ENCODE measurements around the gene GAL3ST2.
A peak's percentile ranks its signal among the peaks of the same experiment; 100 is the strongest.
"Not testable (repeated sequence)": the region's sequence is repeated elsewhere in the genome, so short reads cannot be mapped to it uniquely, and the experiment has no call there.

The GAL3ST2 gene

DNA sequence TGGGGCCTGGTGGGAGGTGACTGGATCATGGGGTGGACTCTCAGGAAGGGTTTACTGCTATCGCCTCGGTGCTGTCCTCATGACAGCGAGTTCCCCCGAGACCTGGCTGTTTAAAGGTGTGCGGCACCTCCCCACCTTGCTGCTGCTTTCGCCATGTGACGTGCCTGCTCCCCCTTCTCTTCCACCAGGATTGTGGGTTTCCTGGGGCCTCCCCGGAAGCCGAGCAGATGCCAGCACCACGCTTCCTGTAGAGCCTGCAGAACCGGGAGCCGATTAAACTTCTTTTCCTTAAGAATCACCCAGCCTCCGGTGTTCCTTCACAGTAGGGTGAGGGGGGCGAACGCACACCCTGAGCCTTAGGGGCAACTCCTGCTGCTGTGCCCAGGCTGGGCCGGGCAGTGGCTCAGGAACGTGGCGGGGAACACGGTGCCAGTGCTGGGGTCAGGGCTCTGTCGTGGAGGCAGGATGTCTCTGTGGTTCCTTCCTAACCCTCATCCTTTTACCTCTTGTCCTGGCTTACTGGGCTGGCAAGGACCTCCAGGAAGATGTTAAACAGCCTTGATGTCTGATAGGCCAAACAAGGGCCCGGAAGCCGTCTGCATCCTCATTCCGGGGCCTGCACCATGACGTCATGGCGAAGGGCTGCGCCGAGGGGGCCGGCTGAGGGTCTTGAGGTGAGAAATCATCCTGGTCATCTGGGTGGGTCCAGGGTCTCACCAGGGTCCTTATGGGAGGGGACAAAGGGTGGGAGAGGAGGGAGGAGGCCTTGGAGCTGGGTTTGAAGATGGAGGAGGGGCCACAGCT lies 45.0 kb downstream of the GAL3ST2 start:
- Histone ChIP-seq H3K27me3 (peaks cover 0 to 54% of the 10 kb centered on the region in 2 donors), H3K9me3 (peaks cover 0 to 6% (median 6%) of the 10 kb centered on the region in 3 donors), H3K36me3 (no peaks in the 10 kb centered on the region), H3K4me3 (no peak overlapping the region), H3K4me1 (no peaks in the 10 kb centered on the region), H3K27ac (no peak overlapping the region)
- no peak for TF ChIP-seq CTCF (IDR thresholded peaks at IDR 0.05)
- intact Hi-C loops (cut with DNase I; ENCODE audit: low total_unique reads): no loop called here
- peak in 1 of 2 donors; percentile 59 for DNase-seq

DNA sequence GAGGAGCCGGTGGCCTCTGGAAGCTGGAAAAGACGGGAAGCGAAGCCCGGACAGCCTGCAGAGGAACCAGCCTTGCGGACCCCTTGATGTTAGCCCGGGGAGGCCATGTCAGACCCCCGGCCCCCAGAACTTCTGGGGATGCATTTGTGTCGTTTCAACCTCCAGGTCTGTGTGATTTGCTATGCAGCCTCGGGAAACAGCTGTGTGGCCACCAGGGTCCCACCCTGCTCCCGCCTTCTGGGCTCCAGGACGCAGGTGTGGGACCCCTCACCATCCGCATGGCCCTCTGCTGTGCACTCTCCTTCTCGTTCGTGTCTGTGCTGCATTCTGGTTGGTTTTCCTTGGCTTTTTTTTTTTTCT lies 45.6 kb downstream of the GAL3ST2 start:
- no peak for DNase-seq
- H3K27me3 ChIP-seq: peaks cover 0 to 50% of the 10 kb centered on the region in 2 donors
- H3K36me3 ChIP-seq: no peaks in the 10 kb centered on the region
- intact Hi-C loops (cut with DNase I; ENCODE audit: low total_unique reads): no loop called here
- no peak overlapping the region for H3K4me3 ChIP-seq
- no peaks in the 10 kb centered on the region for H3K4me1 ChIP-seq
- no peak overlapping the region for H3K27ac ChIP-seq
- no peak for TF ChIP-seq CTCF (IDR thresholded peaks at IDR 0.05)
- peaks cover 0 to 12% (median 11%) of the 10 kb centered on the region in 3 donors for H3K9me3 ChIP-seq

GRCh38 chr2:241823531-241824437 lies 47.2 kb downstream of the GAL3ST2 start:
- H3K4me1 ChIP-seq; intact Hi-C loops (cut with DNase I; ENCODE audit: low total_unique reads); H3K36me3 ChIP-seq; H3K27ac ChIP-seq; DNase-seq; H3K4me3 ChIP-seq: not testable (repeated sequence)
- Histone ChIP-seq H3K27me3 (peaks cover 0 to 37% of the 10 kb centered on the region in 2 donors), H3K9me3 (peaks cover 0 to 20% (median 18%) of the 10 kb centered on the region in 3 donors)

- intact Hi-C loops (cut with DNase I; ENCODE audit: low total_unique reads): no loop called here
- H3K4me3 ChIP-seq: no peak overlapping the region
- no peak for DNase-seq
- no peak for TF ChIP-seq CTCF (IDR thresholded peaks at IDR 0.05)
- H3K27ac ChIP-seq: no peak overlapping the region
- H3K27me3 ChIP-seq: peaks cover 0 to 9% of the 10 kb centered on the region in 2 donors
- H3K36me3 ChIP-seq: no peaks in the 10 kb centered on the region
- peaks cover 0 to 20% (median 18%) of the 10 kb centered on the region in 3 donors for H3K9me3 ChIP-seq
- H3K4me1 ChIP-seq: no peaks in the 10 kb centered on the region
Observed at GRCh38 chr2:241827394-241827793, 50.8 kb downstream of the GAL3ST2 start.

DNA sequence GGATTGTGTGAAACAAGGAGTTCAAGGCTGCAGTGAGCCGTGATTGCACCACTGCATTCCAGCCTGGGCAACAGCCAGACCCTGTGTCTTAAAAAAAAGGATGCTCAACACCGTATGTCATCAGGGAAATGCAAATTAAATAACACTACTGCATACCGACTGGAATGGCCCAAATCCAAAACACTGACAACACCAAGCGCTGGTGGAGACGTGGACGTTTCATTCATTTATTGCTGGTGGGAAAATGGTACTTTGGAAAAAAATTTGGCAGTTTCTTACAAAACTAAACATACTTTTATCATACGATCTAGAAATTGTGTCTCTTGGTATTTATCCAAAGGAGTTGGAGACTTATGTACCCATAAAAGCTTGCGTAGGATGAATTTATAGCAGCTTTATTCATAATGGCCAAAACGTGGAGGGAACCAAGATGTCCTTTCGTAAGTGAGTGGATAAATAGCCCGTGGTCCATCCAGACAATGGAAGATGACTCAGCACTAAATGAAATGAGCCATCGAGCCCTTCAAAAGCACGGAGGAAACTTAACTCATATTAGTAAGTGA lies 56.6 kb downstream of the GAL3ST2 start:
- peaks cover 0 to 14% of the 10 kb centered on the region in 2 donors for H3K27me3 ChIP-seq
- no peak overlapping the region for H3K4me3 ChIP-seq
- no peaks in the 10 kb centered on the region for H3K9me3 ChIP-seq
- no peaks in the 10 kb centered on the region for H3K36me3 ChIP-seq
- no peak for TF ChIP-seq CTCF (IDR thresholded peaks at IDR 0.05)
- H3K27ac ChIP-seq: no peak overlapping the region
- intact Hi-C loops (cut with DNase I; ENCODE audit: low total_unique reads): no loop called here
- peaks cover 0 to 9% (median 4%) of the 10 kb centered on the region in 4 donors for H3K4me1 ChIP-seq
- peak in 1 of 2 donors; percentile 15 for DNase-seq

DNA sequence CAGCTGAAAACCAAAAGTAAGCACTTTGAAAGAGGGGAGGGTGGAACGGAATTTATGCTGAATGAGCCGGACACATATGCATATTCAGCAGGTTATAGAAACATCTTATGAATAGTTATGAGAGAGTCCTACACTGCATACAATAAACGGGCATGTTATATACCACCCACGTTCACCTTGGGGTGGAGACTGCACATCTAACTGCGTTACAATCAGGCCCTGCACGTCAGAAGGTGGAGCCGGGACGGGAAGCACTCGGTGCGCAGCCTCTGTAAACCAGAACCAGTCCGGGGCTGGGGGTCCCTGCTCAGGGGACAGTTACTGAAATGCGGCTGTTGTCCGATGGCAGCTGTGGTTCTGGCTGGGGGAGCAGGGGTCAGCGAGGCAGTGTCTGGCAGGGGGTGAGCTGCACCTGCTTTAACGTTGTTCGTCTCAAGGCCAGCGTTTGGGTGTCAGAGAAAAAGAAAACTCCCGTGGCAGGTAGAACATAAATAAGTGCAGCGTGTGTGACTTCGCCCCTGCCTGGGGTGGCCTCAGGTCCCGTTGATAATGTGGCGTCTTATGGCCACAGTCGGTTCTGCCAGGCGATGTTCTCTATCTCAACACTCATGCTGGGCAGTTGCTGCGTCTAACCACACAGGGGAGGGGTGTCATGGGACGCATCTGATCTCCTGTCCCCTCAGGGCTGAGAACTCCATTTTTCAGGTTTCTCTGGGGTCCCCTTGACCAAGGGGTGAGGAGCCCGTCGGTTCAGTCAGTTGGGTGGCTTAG lies 57.3 kb downstream of the GAL3ST2 start:
- H3K27me3 ChIP-seq: peaks cover 0 to 18% of the 10 kb centered on the region in 2 donors
- H3K4me3 ChIP-seq; H3K36me3 ChIP-seq; H3K9me3 ChIP-seq; DNase-seq; H3K27ac ChIP-seq; H3K4me1 ChIP-seq; intact Hi-C loops (cut with DNase I; ENCODE audit: low total_unique reads): not testable (repeated sequence)

All from tibial artery (tissue), 4 donors.